CD4-positive, alpha-beta T cell treated with Interleukin-15 for 4 hours (primary cell): ENCODE data around the gene STUB1.

ENCODE experiments used
- DNase-seq: peaks from one replicate; pipeline ENCODE4 v3.0.0-alpha.2; 2020; ENCODE audit warnings: low spot score

The STUB1 gene

DNA sequence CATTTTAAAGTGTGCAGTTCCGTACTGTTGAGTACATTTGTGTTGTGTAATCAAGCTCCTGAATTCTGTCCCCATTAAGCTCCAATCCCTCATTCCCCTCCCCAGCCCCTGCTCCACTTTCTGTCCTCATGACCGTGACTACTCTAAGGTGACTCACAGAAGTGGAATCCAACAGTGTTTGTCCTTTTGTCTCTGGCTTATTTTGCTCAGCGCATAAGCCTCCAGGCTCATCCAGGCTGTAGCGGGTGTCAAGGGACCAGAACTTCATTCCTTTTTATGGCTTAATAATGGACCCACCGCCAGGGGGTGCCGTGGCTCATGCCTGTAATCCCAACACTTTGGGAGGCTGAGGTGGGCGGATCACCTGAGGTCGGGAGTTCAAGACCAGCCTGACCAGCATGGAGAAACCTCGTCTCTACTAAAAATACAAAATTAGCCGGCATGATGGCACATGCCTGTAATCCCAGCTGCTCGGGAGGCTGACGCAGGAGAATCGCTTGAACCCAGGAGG is 32.6 kb downstream of the STUB1 start:
- DNase-seq = peak; percentile 45

DNA sequence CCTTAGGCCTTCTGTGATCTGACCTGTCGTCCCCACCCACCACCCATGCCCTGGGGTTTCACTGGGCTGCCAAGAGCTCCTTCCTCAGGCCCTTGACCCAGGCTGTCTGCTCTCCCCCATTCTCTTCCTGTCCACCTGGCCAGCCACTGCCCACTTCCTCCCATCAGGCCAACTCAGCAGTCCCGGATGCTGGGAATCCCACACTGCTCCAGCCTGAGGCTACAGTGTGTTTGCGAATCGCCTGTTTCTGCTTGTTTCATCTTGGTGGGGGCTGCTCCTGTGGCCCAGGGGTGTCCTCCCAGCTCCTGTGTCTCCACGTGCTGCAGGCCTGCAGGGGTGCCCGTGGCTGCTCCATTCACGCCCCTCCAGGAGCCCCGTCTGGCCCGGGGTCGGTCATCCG is 33.9 kb downstream of the STUB1 start:
- no peak for DNase-seq

DNA sequence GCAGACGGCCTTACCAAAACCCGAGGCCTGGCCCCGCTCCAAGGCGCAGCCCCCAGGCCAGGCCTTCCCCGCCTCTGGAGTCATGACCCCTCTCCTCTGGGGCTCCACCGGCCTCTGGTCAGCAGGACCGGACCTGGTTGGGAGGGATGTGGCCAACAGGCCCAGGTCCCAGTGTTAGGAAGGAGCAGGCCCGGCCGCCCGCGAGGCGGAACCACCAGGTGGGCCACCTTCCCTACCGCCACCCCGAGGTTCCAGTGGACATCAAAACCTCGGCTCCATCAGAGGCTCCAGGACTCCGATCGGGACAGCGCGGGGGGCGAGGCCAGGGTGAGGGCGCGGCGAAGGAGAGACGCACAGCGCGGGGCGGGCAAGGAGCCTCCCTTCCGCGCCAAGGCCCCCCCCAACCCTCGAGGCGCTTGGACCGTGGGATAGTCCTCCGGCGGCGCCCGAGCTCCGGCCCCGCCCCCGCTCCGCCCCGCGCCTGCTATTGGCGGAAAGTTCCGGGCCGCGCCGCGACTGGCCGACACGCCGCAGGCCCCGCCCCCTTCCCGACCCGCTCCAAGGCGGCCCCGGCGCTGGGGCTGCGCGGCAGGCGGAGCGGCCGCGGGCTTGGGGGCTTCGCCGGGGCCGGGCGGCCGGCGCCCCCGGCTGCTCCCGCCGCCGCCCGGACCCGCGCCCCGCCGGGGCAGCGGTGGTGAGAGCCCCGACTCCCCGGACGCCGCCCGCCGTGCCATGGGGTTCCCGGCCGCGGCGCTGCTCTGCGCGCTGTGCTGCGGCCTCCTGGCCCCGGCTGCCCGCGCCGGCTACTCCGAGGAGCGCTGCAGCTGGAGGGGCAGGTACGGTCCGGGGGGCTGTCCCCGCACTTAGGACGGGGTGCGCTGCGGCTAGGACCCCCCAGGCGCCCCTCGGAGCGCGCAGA is 34.6 kb downstream of the STUB1 start, which contains the start of gene METRN:
Gene METRN, plus strand, starts transcription at position 561 of the 919 bp plus-strand sequence. Its CDS starts 172 bp downstream, at position 733.
- DNase-seq = peak; percentile 86

DNA sequence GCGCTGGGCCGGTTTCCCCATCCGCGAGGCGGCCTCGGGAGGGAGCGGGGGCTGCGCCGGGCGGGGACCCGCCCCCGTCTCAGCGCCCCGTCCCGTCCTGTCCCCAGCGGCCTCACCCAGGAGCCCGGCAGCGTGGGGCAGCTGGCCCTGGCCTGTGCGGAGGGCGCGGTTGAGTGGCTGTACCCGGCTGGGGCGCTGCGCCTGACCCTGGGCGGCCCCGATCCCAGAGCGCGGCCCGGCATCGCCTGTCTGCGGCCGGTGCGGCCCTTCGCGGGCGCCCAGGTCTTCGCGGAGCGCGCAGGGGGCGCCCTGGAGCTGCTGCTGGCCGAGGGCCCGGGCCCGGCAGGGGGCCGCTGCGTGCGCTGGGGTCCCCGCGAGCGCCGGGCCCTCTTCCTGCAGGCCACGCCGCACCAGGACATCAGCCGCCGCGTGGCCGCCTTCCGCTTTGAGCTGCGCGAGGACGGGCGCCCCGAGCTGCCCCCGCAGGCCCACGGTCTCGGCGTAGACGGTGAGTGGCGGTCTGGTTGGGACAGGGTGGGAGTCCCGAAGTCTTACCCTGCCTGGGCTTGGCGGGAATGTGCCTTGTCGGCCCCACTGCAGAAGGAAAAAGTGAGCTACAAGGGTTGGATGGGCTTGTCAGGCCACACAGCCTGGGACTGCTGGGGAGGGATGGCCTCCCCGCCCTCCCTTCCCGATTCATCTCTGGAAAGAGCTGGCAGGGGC is 35.4 kb downstream of the STUB1 start:
- DNase-seq = no peak

DNA sequence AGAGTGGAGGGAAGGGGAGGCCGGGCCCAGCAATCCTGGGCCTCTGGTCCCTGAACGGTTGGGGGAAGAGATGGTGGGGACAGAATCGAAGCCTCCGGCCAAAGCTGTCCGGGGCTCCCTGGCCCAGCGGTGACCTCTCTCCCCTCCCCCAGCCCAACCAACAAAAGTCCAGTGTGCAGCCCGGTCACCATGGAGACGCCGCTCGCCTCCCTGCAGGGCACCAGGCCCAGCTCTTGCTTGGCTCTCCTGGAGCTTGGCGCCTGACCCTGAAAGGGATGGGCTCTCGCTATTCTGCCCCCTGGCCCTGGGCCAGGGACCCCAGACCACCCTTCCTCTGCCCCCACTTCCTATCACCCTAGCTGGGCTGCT is 36.0 kb downstream of the STUB1 start:
- DNase-seq = no peak

DNA sequence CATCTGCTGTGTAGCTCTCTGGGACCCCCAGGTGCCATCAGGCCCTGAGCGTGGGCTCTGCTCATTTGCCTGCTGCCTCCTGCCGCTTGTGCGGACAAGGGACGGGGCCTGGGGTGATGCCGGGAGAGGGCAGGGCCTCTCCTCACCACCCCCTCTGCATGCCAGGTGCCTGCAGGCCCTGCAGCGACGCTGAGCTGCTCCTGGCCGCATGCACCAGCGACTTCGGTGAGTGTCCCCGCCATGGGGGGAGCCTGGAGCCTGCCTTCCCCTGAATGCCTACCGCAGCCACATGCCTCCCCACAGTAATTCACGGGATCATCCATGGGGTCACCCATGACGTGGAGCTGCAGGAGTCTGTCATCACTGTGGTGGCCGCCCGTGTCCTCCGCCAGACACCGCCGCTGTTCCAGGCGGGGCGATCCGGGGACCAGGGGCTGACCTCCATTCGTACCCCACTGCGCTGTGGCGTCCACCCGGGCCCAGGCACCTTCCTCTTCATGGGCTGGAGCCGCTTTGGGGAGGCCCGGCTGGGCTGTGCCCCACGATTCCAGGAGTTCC is 36.6 kb downstream of the STUB1 start:
- no peak for DNase-seq

DNA sequence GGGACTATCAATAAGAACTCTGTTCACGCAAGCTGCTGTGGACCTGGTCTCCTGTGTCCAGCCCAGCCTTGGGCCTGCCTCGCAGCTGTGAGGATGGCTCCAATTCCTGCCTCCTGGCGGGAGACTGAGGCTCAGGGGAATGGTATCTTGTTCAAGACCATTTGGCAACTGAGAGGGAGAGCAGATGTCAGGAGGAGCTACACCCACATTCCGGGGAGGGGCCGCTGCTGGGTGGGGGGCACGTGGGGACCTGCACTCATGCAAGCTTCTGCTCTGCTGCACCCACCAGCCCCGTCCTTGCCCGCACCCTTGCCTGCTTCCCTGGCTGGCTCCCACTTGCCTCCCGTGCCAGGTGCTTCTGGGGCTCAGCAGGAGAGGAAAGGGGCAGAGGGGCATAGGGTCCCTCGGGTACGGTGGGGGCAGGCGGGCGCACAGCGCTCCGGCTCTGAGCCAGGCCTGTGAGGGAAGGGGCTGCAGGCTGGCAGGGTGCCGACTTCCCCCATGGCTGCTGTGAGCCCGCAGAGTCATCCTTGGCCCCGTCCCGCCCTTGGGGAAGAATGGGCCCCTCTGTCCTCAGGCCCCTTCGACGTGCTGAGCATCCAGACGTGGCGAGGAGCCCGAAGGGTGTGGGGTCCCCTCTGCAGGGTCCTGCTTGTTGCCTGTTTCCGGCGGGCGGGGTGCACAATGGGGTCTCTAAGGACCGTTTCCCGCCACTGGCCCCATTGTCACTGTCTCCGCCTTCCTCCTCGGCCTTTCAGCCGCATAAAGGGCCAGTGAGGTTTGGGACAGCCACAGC is 37.4 kb downstream of the STUB1 start:
- no peak for DNase-seq

DNA sequence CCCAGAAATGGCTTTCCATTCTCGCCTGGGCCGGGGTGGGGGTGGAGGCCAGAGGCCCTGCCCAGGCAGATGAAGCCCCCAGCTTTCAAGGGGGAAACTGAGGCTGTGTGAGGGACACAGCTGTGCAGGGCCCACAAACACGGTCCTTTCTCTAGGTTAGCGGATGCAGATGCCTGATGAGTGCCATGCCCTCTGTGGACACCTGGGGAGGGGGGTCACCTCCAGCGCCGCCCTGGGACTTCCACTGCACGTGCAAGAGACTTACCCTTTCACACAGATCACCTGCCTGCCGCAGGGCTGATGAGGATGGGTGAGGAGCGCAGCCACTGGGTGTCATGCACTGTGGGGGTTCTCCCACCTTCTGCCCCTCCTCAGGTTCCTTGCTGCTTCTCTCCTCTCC is 38.2 kb downstream of the STUB1 start:
- no peak for DNase-seq

DNA sequence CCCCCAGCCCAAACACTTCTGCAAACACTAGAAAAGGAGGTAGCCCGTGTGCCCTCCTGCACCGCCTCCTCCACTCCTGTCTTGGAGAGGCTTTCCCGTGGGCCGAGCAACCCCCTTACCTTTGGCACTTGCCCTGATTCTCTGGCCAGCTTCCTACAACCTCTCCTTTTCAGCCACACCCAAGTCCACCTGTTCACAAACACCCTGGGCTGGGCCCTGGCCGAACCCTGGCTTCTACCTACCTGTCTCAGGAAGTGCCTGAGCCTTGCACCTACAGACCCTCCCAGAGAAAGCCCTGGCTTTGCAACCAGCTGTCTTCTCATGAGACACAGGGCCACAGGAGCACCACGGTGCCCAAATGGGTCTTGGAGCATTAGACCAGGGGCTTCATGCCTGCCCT is 38.7 kb downstream of the STUB1 start:
- DNase-seq = no peak

DNA sequence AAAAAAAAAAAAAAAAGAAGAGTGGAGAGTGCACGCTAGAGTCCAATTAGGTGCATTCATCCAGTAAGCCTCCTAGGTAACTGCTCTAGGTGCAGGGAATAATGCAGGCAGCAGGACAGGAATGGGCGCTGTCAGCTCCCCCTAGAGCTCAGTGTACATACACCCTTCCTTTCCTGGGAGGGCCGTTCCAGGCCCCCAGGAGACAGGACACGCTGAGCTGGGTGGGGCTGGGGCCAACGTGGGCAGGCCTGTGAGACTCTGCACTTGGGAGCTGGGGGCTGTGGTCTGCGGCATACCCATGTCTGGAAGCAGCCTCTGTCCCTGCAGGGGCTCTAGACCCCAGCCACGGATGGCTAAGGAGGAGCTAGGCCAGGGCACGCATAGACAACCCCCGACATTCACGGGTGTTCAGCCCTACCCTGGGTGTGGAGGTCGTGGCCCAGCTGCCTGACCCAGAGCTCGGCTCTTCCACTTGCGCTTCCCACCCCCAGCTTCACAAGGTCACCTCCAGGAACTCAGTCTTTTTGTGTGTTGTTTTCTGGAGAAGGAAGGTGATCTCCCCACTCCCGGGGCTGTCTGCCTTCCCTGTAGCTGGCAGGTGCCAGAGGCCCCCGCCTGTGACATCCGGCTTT is 39.7 kb downstream of the STUB1 start:
- DNase-seq = no peak

DNA sequence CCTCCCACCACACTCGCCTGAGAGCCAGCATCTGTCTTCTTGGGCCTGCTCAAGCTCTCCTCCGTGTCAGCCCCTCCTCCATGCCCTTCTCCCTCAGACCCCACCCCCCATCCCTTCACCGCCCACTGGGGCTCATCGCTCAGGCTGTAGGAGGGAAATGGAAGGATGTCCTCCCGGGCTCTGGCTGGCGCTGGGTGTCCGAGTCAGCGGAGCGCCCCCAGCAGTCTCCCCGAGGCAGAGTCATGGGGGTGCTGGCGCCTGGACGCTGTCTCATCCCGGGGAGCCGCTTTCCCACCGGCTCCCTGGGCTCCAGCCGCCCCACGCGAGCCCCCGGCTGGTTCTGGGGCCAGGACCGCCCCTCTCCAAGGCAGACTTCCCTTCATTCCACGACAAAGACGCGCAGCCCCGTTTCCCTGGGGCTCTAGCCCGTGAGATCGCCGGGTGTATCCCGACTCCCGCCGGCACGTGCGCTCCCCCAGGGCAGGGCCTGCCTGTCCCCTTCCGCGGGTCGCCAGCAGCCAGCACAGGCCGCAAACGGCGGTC is 40.3 kb downstream of the STUB1 start:
- DNase-seq = no peak

DNA sequence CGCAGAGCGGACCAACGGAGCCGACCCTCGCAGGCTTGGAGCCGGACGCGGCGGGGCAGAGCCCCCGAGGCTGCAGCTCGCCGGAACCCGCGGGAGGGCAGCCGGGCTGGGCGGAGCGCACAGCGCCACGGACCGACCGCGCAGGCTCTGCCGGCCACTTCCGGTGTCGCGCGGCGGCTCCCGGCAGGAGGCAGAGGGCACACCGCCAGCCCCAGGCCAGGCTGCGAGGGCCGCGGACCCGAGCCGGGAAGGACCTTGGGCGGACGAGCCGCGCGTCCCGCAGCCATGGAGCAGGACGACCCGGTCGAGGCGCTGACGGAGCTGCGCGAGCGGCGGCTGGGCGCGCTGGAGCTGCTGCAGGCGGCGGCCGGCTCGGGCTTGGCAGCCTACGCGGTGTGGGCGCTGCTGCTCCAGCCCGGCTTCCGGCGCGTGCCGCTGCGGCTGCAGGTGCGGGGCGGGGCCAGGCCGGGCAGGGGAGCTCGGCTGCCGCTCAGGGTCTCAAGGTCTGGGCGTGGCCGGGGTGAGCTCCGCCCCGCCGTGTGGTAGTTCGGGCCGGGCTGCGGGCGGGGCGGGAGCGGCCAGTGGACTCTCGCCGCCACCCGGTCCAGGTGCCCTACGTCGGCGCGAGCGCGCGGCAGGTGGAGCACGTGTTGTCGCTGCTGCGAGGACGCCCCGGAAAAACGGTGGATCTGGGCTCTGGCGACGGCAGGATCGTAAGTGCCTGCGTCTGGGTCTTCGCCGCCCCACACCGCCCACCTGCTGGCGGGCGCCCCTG is 41.0 kb downstream of the STUB1 start, which contains the start of gene ANTKMT:
Gene ANTKMT, plus strand, starts transcription at position 157 of the 775 bp plus-strand sequence. Its CDS starts 129 bp downstream, at position 286.
- DNase-seq = peak; percentile 65

DNA sequence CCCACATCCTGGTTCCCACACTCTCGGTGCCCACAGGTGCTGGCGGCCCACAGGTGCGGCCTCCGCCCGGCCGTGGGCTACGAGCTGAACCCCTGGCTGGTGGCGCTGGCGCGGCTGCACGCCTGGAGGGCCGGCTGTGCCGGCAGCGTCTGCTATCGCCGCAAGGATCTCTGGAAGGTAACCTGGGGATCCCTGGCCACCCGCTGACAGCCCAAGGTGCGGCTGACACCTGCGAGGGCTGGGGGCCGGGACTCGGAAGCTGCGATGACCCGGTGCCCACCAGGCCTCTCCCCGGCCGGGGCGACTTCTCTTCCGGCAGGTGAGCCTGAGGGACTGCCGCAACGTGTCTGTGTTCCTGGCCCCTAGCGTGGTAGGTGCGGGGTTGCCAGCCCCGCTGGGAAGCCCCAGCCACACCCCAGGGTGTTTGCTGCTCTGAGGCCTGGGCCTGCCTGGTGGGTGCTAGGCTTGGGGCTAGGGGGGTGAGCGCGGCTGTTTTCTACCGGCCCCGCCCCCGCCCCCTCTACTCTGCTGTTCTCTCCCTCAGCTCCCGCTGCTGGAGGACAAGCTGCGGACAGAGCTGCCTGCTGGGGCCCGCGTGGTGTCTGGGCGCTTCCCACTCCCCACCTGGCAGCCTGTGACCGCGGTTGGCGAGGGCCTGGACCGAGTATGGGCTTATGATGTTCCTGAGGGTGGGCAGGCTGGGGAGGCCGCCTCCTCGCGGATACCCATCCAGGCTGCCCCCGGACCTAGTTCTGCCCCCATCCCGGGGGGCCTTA is 41.7 kb downstream of the STUB1 start:
- no peak for DNase-seq

DNA sequence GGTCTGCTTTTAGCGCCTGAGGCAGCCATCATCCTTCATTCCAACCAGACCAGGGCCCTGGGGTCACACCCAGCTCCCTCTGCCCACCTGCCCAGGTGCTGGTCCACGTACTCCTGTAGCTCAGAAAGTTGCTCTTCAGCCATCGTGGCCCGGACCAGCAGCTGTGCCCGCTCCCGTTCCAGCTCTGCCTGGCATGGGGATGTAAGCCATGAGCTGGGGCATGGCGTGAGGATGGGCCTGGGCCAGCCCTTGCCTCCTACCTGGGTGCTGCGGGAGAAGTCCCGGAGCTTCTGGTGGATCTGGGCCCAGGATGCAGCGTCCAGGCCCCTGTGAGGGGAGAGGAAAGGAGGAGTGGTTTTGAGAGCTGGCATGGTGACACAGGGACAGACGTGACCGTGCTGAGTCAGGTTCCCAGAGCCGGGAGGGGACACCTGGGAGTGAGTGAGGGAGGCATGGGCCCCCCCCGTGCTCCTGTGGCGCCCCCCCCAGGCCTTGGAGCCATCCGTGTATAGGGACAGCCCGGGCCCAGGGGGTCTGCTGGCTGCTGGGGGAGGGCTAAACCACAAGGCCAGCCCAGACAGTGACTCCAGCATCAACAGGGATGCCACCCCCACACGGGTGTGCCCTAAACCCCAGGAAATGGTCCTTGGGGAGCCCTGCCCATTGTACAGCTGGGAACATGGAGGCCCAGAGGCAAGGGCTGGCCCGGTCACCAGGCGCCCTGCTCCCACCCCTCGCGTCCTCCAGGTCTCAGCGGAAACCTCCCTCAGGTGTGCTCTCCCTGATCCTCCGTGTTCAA is 42.8 kb downstream of the STUB1 start:
- DNase-seq = no peak

DNA sequence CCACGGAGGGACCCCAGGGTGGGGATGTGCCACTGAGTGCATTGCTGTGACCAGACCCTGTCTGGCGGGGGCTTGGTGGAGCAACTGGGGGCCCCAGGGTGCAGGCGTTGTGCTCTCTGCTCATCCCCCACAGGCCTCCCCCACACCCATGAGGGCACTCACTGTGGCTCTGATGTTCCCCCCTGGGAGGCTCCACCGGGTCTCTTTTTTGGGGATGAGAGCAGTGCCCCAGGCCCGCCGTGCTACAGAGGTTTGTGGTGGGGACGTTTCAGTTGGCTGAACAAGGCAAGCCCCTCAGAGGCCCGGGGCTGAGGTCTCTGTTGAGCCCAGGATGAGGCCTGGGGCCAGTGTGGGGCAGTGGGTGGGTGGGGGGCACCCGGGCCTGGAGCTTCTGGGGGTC is 43.5 kb downstream of the STUB1 start:
- DNase-seq = no peak

DNA sequence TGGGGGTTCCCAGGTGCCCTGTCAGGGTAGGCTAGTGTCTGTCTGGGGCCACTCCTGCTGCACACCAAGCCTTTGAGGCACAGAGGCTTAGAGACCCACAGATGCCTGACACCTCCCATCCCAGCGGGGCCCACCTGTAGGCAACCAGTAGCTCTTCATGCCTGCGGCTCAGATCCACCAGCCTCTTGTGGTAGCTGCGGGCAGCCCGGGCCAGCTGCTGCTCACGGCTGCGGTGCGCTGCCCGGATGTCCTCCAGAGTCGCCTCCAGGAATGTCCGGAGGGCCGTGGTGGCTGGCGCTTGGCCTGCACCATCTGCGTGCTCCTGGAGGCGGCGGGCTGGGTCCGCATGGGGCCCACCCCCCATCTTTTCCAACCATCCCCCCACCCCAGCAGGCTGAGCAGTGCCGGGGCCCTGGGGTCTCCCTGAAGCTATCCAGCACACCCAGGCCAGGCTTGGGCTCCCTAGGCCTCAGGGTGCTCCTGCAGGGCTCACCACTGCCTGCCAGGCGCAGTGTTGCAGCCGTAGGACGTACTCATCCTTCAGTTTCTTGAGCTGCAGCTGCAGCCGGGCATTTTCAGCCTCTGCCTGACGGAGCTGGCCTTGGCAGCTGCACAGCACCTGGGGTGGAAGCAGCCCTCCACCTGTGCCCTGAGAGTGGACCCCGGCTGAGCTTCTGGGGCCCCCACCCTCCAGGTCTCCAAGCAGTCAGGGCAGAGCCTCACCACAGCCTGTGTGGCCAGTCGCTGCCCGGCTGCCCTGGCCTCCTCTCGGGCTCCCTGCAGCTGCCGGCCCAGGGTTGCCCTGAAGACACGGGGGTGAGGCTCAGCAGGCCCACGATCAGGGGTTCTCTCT is 44.2 kb downstream of the STUB1 start:
- DNase-seq = no peak

DNA sequence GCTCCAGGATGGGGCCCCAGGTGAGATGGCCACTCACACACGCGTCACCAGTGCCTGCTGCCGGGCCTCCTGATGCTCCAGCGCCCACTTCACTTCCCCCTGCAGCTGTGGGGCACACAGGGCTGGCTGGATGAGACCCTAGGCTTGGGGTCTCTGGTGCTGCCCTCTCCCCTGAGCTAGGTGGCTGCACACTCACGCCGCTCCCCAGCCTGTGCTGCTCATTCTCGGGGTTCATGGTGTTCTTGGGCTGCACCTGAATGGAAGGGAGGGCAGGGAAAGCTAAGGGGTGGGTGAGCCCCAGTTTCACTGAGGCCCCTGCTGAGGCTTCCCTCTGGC is 44.8 kb downstream of the STUB1 start:
- no peak for DNase-seq
